ENCODE data around the gene HPCAL1. TPM values are rescaled to one million over a fixed set of nuclear protein-coding genes. Genes with fewer than 3 reads are reported as not detected.
A peak's percentile ranks its signal among the peaks of the same experiment; 100 is the strongest.

The HPCAL1 gene
- total RNA-seq, 1 experiment from 2014 or later = 26.9 TPM

GRCh38 chr2:10460366-10460796 is 157.7 kb downstream of the HPCAL1 start:
- H3K4me3 ChIP-seq (ENCODE audit: low read depth, low read length) = no peak overlapping the region
- ChIA-PET POLR2A (interaction anchor here (1.0 kb wide), 2 partner anchors 12 to 336 kb away, joined by 3 to 4 read pairs; partner anchors contain the start of gene ODC1), CTCF (no interaction called here)
- no peaks in the 10 kb centered on the region for H3K9me3 ChIP-seq
- Mint-ChIP-seq H3K27ac (ENCODE audit: unreplicated experiment) (no peak overlapping the region), H3K4me3 (ENCODE audit: unreplicated experiment) (peak overlapping the region; percentile 16), H3K4me1 (ENCODE audit: low read depth, unreplicated experiment) (peaks cover 11% of the 10 kb centered on the region), H3K27me3 (ENCODE audit: insufficient read depth, unreplicated experiment) (no peaks in the 10 kb centered on the region), H3K36me3 (ENCODE audit: insufficient read depth, unreplicated experiment) (no peaks in the 10 kb centered on the region), H3K9me3 (ENCODE audit: unreplicated experiment) (no peaks in the 10 kb centered on the region)
- peak in 1 of 2 experiments; percentile 55 for DNase-seq
- no peak for TF ChIP-seq CTCF (IDR thresholded peaks at IDR 0.05; ENCODE audit: insufficient read depth in 1 of 2, low read depth in 1 of 2, low read length in 1 of 2, severe bottlenecking in 1 of 2, unreplicated experiment in 1 of 2)
- H3K4me1 ChIP-seq = peaks cover 7% of the 10 kb centered on the region; the same call in 1 of the 2 replicates
- BruUV-seq (replicated peaks) = no TSS peak
- no peaks in the 10 kb centered on the region for H3K36me3 ChIP-seq (ENCODE audit: control insufficient read depth, insufficient read depth, low read length)
- H3K27me3 ChIP-seq (replicated peaks; ENCODE audit: control insufficient read depth, insufficient read depth, low read length) = no peaks in the 10 kb centered on the region
- intact Hi-C loops (cut with micrococcal nuclease; ENCODE audit: unreplicated experiment) = no loop called here

- BruUV-seq (replicated peaks) = no TSS peak
- no peak for TF ChIP-seq CTCF (IDR thresholded peaks at IDR 0.05; ENCODE audit: insufficient read depth in 1 of 2, low read depth in 1 of 2, low read length in 1 of 2, severe bottlenecking in 1 of 2, unreplicated experiment in 1 of 2)
- POLR2A ChIA-PET = no interaction called here
- Mint-ChIP-seq H3K27ac (ENCODE audit: unreplicated experiment) (no peak overlapping the region), H3K4me3 (ENCODE audit: unreplicated experiment) (no peak overlapping the region), H3K9me3 (ENCODE audit: unreplicated experiment) (no peaks in the 10 kb centered on the region), H3K36me3 (ENCODE audit: insufficient read depth, unreplicated experiment) (no peaks in the 10 kb centered on the region), H3K4me1 (ENCODE audit: low read depth, unreplicated experiment) (peaks cover 11% of the 10 kb centered on the region), H3K27me3 (ENCODE audit: insufficient read depth, unreplicated experiment) (no peaks in the 10 kb centered on the region)
- Histone ChIP-seq H3K27me3 (replicated peaks; ENCODE audit: control insufficient read depth, insufficient read depth, low read length) (no peaks in the 10 kb centered on the region), H3K9me3 (no peaks in the 10 kb centered on the region), H3K4me1 (peaks cover 7% of the 10 kb centered on the region; the same call in 1 of the 2 replicates), H3K4me3 (ENCODE audit: low read depth, low read length) (no peak overlapping the region), H3K36me3 (ENCODE audit: control insufficient read depth, insufficient read depth, low read length) (no peaks in the 10 kb centered on the region)
- no peak for DNase-seq
- intact Hi-C loops (cut with micrococcal nuclease; ENCODE audit: unreplicated experiment) = no loop called here
- CTCF ChIA-PET = interaction anchor here (0.6 kb wide), 1 partner anchor 681 kb away, joined by 4 read pairs; no protein-coding TSS in a partner anchor
Measured at GRCh38 chr2:10462178-10463083, 159.7 kb downstream of the HPCAL1 start.

GRCh38 chr2:10465910-10466309 is 163.2 kb downstream of the HPCAL1 start:
- Mint-ChIP-seq H3K27ac (ENCODE audit: unreplicated experiment) (no peak overlapping the region), H3K4me3 (ENCODE audit: unreplicated experiment) (no peak overlapping the region), H3K4me1 (ENCODE audit: low read depth, unreplicated experiment) (no peaks in the 10 kb centered on the region), H3K27me3 (ENCODE audit: insufficient read depth, unreplicated experiment) (no peaks in the 10 kb centered on the region), H3K36me3 (ENCODE audit: insufficient read depth, unreplicated experiment) (no peaks in the 10 kb centered on the region), H3K9me3 (ENCODE audit: unreplicated experiment) (no peaks in the 10 kb centered on the region)
- Histone ChIP-seq H3K4me1 (no peaks in the 10 kb centered on the region), H3K9me3 (no peaks in the 10 kb centered on the region), H3K27me3 (replicated peaks; ENCODE audit: control insufficient read depth, insufficient read depth, low read length) (no peaks in the 10 kb centered on the region), H3K4me3 (ENCODE audit: low read depth, low read length) (no peak overlapping the region), H3K36me3 (ENCODE audit: control insufficient read depth, insufficient read depth, low read length) (no peaks in the 10 kb centered on the region)
- no peak for TF ChIP-seq CTCF (IDR thresholded peaks at IDR 0.05; ENCODE audit: insufficient read depth in 1 of 2, low read depth in 1 of 2, low read length in 1 of 2, severe bottlenecking in 1 of 2, unreplicated experiment in 1 of 2)
- intact Hi-C loops (cut with micrococcal nuclease; ENCODE audit: unreplicated experiment) = no loop called here
- DNase-seq = no peak
- CTCF ChIA-PET = interaction anchor here (0.6 kb wide), 1 partner anchor 194 kb away, joined by 3 read pairs; no protein-coding TSS in a partner anchor
- no TSS peak for BruUV-seq (replicated peaks)
- POLR2A ChIA-PET = no interaction called here

Measured in Caco-2 (cell line).